DMS53 treated with DMSO at 0.1 percent for 48 hours (cell line): ENCODE data around the gene CDPF1.

Source experiments
- DNase-seq: peaks from one replicate; lab custom pipeline; 2025; ENCODE audit not compliant: unreplicated experiment; lab: John Stamatoyannopoulos, UW

Gene CDPF1

GRCh38 chr22:46259374-46259773 is 9.3 kb upstream of the CDPF1 start:
- no peak for DNase-seq

GRCh38 chr22:46256358-46256958 is 6.4 kb upstream of the CDPF1 start:
- no peak for DNase-seq

GRCh38 chr22:46251816-46252380 is 1.8 kb upstream of the CDPF1 start:
- DNase-seq: no peak

- DNase-seq: no peak
These were observed 1.2 kb upstream of the CDPF1 start for GRCh38 chr22:46251266-46251665.

- no peak for DNase-seq
These were observed 661 bp upstream of the CDPF1 start for GRCh38 chr22:46250783-46251125.

- no peak for DNase-seq
These were observed 2.6 kb downstream of the CDPF1 start for GRCh38 chr22:46247443-46247975.

GRCh38 chr22:46246178-46246577 is 3.9 kb downstream of the CDPF1 start:
- DNase-seq: no peak

- no peak for DNase-seq
These were observed 4.6 kb downstream of the CDPF1 start for GRCh38 chr22:46245511-46245910.

GRCh38 chr22:46244771-46245170 is 5.3 kb downstream of the CDPF1 start:
- no peak for DNase-seq

- DNase-seq: no peak
These were observed 8.0 kb downstream of the CDPF1 start for GRCh38 chr22:46242076-46242475.

- DNase-seq: no peak
These were observed 8.6 kb downstream of the CDPF1 start for GRCh38 chr22:46241396-46242007.

GRCh38 chr22:46240907-46241306 is 9.2 kb downstream of the CDPF1 start:
- DNase-seq: no peak

- no peak for DNase-seq
These were observed 9.6 kb downstream of the CDPF1 start for GRCh38 chr22:46240506-46240905.

- no peak for DNase-seq
These were observed 10.0 kb downstream of the CDPF1 start for GRCh38 chr22:46240073-46240472.

GRCh38 chr22:46239261-46240048 is 10.6 kb downstream of the CDPF1 start:
- DNase-seq: no peak

GRCh38 chr22:46238541-46238940 is 11.6 kb downstream of the CDPF1 start:
- no peak for DNase-seq

GRCh38 chr22:46237453-46238124 is 12.5 kb downstream of the CDPF1 start:
- DNase-seq: no peak

- DNase-seq: no peak
These were observed 15.1 kb downstream of the CDPF1 start for GRCh38 chr22:46234969-46235368.

- DNase-seq: no peak
These were observed 16.9 kb downstream of the CDPF1 start for GRCh38 chr22:46233231-46233630.

- no peak for DNase-seq
These were observed 19.7 kb downstream of the CDPF1 start for GRCh38 chr22:46230262-46230901.

- no peak for DNase-seq
These were observed 20.4 kb downstream of the CDPF1 start for GRCh38 chr22:46229701-46230100.
